ENCODE measurements around the gene CLIC1. TPM values are rescaled to one million over a fixed set of nuclear protein-coding genes. Genes with fewer than 3 reads are reported as not detected.

Gene CLIC1
- total RNA-seq, 2 donors from 2014 or later, result 68.9 to 92.9 TPM

- DNase-seq (no peak), ATAC-seq (no peak)
- TF ChIP-seq CTCF (IDR thresholded peaks at IDR 0.05), result no peak
- TF ChIP-seq POLR2A (IDR thresholded peaks at IDR 0.05), result no peak
- no peaks in the 10 kb centered on the region for H3K9me3 ChIP-seq
- intact Hi-C loops (cut with DNase I), result no loop called here
- H3K4me3 ChIP-seq, result no peak within 1 kb of the TSS
- 72 to 77% methylated on average over 16 of the region's 16 CpGs for WGBS, 2 donors
- H3K4me1 ChIP-seq, result peaks cover 11% of the 10 kb centered on the region
- H3K27ac ChIP-seq, result no peak within 1 kb of the TSS
- no peaks in the 10 kb centered on the region for H3K27me3 ChIP-seq
- no peaks in the 10 kb centered on the region for H3K36me3 ChIP-seq (replicated peaks in 1 of 2; ENCODE audit: insufficient read depth in 1 of 2, low read depth in 2 of 2)
Observed at GRCh38 chr6:31715022-31715958, 21.0 kb downstream of the CLIC1 start, which contains the start of gene LY6G6D. TSS of gene LY6G6D (plus strand) at chr6:31715348. CDS start at chr6:31715356, 8 bp downstream.

- no peak overlapping the region for H3K4me3 ChIP-seq
- peaks cover 11% of the 10 kb centered on the region for H3K4me1 ChIP-seq
- intact Hi-C loops (cut with DNase I), result no loop called here
- H3K27ac ChIP-seq, result no peak overlapping the region
- no peaks in the 10 kb centered on the region for H3K36me3 ChIP-seq (replicated peaks in 1 of 2; ENCODE audit: insufficient read depth in 1 of 2, low read depth in 2 of 2)
- TF ChIP-seq POLR2A (IDR thresholded peaks at IDR 0.05) (no peak), CTCF (IDR thresholded peaks at IDR 0.05) (no peak)
- 33 to 40% methylated on average over 5 of the region's 5 CpGs for WGBS, 2 donors
- H3K27me3 ChIP-seq, result no peaks in the 10 kb centered on the region
- no peak for DNase-seq
- ATAC-seq, result no peak
- H3K9me3 ChIP-seq, result no peaks in the 10 kb centered on the region
Observed at GRCh38 chr6:31713991-31714684, 22.2 kb downstream of the CLIC1 start.

GRCh38 chr6:31713465-31713864 lies 22.9 kb downstream of the CLIC1 start:
- Histone ChIP-seq H3K9me3 (no peaks in the 10 kb centered on the region), H3K36me3 (replicated peaks in 1 of 2; ENCODE audit: insufficient read depth in 1 of 2, low read depth in 2 of 2) (no peaks in the 10 kb centered on the region), H3K4me3 (no peak overlapping the region), H3K27ac (no peak overlapping the region), H3K4me1 (peaks cover 4% of the 10 kb centered on the region), H3K27me3 (no peaks in the 10 kb centered on the region)
- no peak for TF ChIP-seq CTCF (IDR thresholded peaks at IDR 0.05)
- TF ChIP-seq POLR2A (IDR thresholded peaks at IDR 0.05), result no peak
- intact Hi-C loops (cut with DNase I), result no loop called here
- 45 to 70% methylated on average over 4 of the region's 4 CpGs for WGBS, 2 donors
- DNase-seq (no peak), ATAC-seq (no peak)

- no peak overlapping the region for H3K4me3 ChIP-seq
- no peaks in the 10 kb centered on the region for H3K4me1 ChIP-seq
- no peaks in the 10 kb centered on the region for H3K36me3 ChIP-seq (replicated peaks in 1 of 2; ENCODE audit: insufficient read depth in 1 of 2, low read depth in 2 of 2)
- TF ChIP-seq CTCF (IDR thresholded peaks at IDR 0.05), result peak in 1 of 7 experiments; percentile 26
- TF ChIP-seq POLR2A (IDR thresholded peaks at IDR 0.05), result no peak
- no peaks in the 10 kb centered on the region for H3K9me3 ChIP-seq
- peak in 1 of 4 donors; percentile 31 for DNase-seq
- intact Hi-C loops (cut with DNase I), result no loop called here
- 61 to 67% methylated on average over 8 of the region's 8 CpGs for WGBS, 2 donors
- H3K27me3 ChIP-seq, result no peaks in the 10 kb centered on the region
- no peak overlapping the region for H3K27ac ChIP-seq
- no peak for ATAC-seq
Observed at GRCh38 chr6:31712296-31712695, 24.0 kb downstream of the CLIC1 start.
